CD4-positive, alpha-beta T cell treated with Interleukin-17A for 1 hour (primary cell): ENCODE results near the gene EFNA3.

Source experiments
- DNase-seq: peaks from one replicate; pipeline ENCODE4 v3.0.0-alpha.2; 2020

EFNA3 gene

GRCh38 chr1:155085504-155086127 is 7.0 kb downstream of the EFNA3 start:
- DNase-seq: peak; percentile 73

GRCh38 chr1:155086128-155086741 is 7.6 kb downstream of the EFNA3 start:
- DNase-seq: peak; percentile 84

GRCh38 chr1:155086856-155087535 is 8.4 kb downstream of the EFNA3 start:
- no peak for DNase-seq

- peak; percentile 81 for DNase-seq
Observed at GRCh38 chr1:155091071-155092051, 12.7 kb downstream of the EFNA3 start.

- DNase-seq: no peak
Observed at GRCh38 chr1:155092131-155092530, 13.5 kb downstream of the EFNA3 start.

- no peak for DNase-seq
Observed at GRCh38 chr1:155092641-155093040, 14.0 kb downstream of the EFNA3 start.

- peak; percentile 35 for DNase-seq
Observed at GRCh38 chr1:155093911-155094621, 15.4 kb downstream of the EFNA3 start.

GRCh38 chr1:155094622-155094948 is 15.9 kb downstream of the EFNA3 start:
- DNase-seq: no peak

- no peak for DNase-seq
Observed at GRCh38 chr1:155099331-155099730, 20.7 kb downstream of the EFNA3 start.

GRCh38 chr1:155103325-155103724 is 24.7 kb downstream of the EFNA3 start:
- DNase-seq: no peak

GRCh38 chr1:155104605-155105534 is 26.2 kb downstream of the EFNA3 start:
- no peak for DNase-seq

GRCh38 chr1:155105604-155106011 is 27.0 kb downstream of the EFNA3 start:
- no peak for DNase-seq

- DNase-seq: no peak
Observed at GRCh38 chr1:155106862-155107261, 28.2 kb downstream of the EFNA3 start.

GRCh38 chr1:155107309-155108264 is 28.9 kb downstream of the EFNA3 start:
- no peak for DNase-seq

- DNase-seq: no peak
Observed at GRCh38 chr1:155108296-155108695, 29.7 kb downstream of the EFNA3 start.

GRCh38 chr1:155110381-155110780 is 31.7 kb downstream of the EFNA3 start:
- no peak for DNase-seq

- DNase-seq: no peak
Observed at GRCh38 chr1:155110826-155111225, 32.2 kb downstream of the EFNA3 start.

GRCh38 chr1:155113450-155113980 is 34.9 kb downstream of the EFNA3 start:
- no peak for DNase-seq

- DNase-seq: no peak
Observed at GRCh38 chr1:155116113-155116764, 37.6 kb downstream of the EFNA3 start.
